Subcutaneous abdominal adipose tissue (tissue), 5 donors: ENCODE results near the gene DMAP1.

Experiments used
- H3K27ac ChIP-seq: one replicate; pipeline ENCODE4 v1.7.0; 2013; ENCODE audit warnings: low read depth, mild to moderate bottlenecking, inconsistent platforms, low read length, moderate library complexity
- H3K27me3 ChIP-seq, 5 donors: one replicate each; pipeline ENCODE4 v1.7.0; 2013; ENCODE audit warnings: low read length in 5 of 5, inconsistent platforms in 1 of 5; ENCODE audit not compliant: control insufficient read depth in 5 of 5, insufficient read depth in 4 of 5
- H3K36me3 ChIP-seq, 5 donors: one replicate each; pipeline ENCODE4 v1.7.0; 2013; ENCODE audit warnings: low read length in 5 of 5; ENCODE audit not compliant: control insufficient read depth in 5 of 5, insufficient read depth in 5 of 5
- H3K4me1 ChIP-seq, 5 donors: one replicate each; pipeline ENCODE4 v1.7.0; 2013; ENCODE audit warnings: low read length in 5 of 5, mild to moderate bottlenecking in 3 of 5, moderate library complexity in 1 of 5; ENCODE audit not compliant: control insufficient read depth in 5 of 5, insufficient read depth in 5 of 5
- H3K4me3 ChIP-seq, 5 donors: one replicate each; pipeline ENCODE4 v1.7.0; 2013; ENCODE audit warnings: low read length in 5 of 5, low read depth in 1 of 5
- H3K9ac ChIP-seq, 5 donors: one replicate each; pipeline ENCODE4 v1.7.0; 2013; ENCODE audit warnings: low read length in 5 of 5, mild to moderate bottlenecking in 4 of 5, moderate library complexity in 3 of 5
- H3K9me3 ChIP-seq, 5 donors: one replicate each; pipeline ENCODE4 v1.7.0; 2013; ENCODE audit warnings: low read length in 5 of 5; ENCODE audit not compliant: control insufficient read depth in 5 of 5
- donor health status: healthy.
- donor health status: healthy.
- donor health status: healthy.
- donor health status: healthy.
- donor health status: healthy.

DMAP1 gene

DNA sequence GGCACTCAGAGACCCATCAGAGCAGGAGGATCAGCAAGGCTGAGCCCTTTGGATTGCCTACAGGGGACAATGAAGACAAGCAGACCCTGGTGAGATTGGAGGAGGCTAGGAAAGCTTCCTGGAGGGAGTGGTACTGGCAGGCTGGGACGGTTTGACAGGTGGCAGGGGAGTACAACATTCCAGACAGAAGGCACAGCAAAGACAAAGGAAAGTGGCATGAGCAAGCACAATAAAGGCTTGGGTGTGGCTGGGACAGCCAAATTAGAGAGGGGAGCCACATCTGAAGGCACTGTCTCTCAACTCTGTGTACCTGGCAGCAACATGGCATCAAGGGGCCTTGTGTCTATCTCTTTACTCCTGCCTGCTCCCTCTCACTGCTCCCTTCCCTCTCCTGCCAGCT is 38.2 kb downstream of the DMAP1 start:
- H3K9me3 ChIP-seq = no peaks in the 10 kb centered on the region
- H3K27me3 ChIP-seq = no peaks in the 10 kb centered on the region
- no peak overlapping the region for H3K4me3 ChIP-seq
- no peak overlapping the region for H3K27ac ChIP-seq
- H3K4me1 ChIP-seq = no peaks in the 10 kb centered on the region
- H3K9ac ChIP-seq = no peak overlapping the region
- H3K36me3 ChIP-seq = peaks cover 0 to 49% (median 17%) of the 10 kb centered on the region in 5 donors

DNA sequence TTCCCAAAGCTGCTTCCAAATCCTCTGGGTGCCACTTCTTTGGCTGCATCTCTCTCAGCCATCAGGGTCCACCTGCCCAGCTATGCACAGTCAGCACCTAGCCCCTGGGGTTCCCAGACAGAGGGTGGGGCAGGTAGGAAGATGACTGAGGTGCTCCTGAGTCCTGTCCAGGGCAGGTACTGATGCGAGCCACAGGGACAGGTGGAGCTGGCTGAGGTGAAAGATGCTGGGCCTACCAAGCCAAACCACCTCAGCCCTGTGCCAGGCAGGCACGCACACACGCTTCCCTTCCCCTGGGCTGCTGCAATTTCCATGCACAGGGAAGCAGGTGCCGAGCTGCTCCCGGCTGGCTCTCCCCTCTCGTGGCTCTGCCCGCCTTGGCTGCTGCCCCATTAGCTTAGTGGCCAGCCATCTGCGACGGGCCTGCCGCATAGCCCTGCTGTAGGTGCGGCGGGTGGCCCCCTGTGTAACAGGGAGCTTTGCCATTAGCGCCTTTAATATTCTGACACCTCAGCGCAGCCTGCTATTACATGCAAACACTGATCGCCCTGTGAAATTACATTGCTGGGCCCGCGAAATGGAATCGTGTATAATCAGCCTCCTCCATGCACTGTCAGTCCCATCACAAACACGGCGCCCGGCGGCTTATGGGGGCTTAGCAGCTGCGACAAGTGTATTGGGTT is 38.9 kb downstream of the DMAP1 start:
- H3K9me3 ChIP-seq = no peaks in the 10 kb centered on the region
- H3K27ac ChIP-seq = no peak overlapping the region
- no peak overlapping the region for H3K4me3 ChIP-seq
- H3K27me3 ChIP-seq = no peaks in the 10 kb centered on the region
- peaks cover 0 to 47% (median 16%) of the 10 kb centered on the region in 5 donors for H3K36me3 ChIP-seq
- H3K4me1 ChIP-seq = no peaks in the 10 kb centered on the region
- no peak overlapping the region for H3K9ac ChIP-seq

DNA sequence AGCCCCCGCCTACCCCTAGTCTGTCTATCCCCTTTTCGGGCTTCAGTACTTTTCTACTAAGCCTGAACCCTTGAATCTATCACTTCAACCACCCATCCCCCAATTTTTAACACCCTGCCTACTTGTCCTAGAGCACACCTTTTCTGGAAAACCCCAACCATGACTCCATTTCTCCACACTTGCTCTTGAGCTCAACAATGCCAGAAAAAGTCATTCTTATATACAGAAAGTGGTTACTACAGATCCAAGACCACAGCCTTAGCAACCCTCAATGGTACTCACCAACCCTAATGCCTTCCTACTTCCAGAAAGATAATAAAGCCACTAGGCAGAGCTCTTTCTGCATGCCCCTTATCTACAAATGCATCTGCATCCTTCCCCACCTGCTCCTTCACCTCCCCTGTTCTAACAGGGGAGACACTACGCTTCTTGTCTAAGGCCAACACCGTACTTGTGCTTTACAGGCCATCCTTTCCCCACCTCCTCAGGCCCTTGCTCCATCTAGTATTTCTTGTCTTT is 41.2 kb downstream of the DMAP1 start:
- Histone ChIP-seq H3K9ac (no peak overlapping the region), H3K9me3 (no peaks in the 10 kb centered on the region), H3K4me1 (no peaks in the 10 kb centered on the region), H3K27me3 (no peaks in the 10 kb centered on the region), H3K4me3 (no peak overlapping the region), H3K27ac (no peak overlapping the region), H3K36me3 (peaks cover 0 to 39% (median 11%) of the 10 kb centered on the region in 5 donors)

- Histone ChIP-seq H3K27me3 (no peaks in the 10 kb centered on the region), H3K4me3 (no peak overlapping the region), H3K27ac (no peak overlapping the region), H3K4me1 (no peaks in the 10 kb centered on the region), H3K9me3 (no peaks in the 10 kb centered on the region), H3K9ac (no peak overlapping the region), H3K36me3 (peaks cover 0 to 23% (median 5%) of the 10 kb centered on the region in 5 donors)
Observed at GRCh38 chr1:44256762-44257554, 43.7 kb downstream of the DMAP1 start.

- Histone ChIP-seq H3K4me3 (no peak overlapping the region), H3K27ac (no peak overlapping the region), H3K36me3 (peaks cover 0 to 11% (median 5%) of the 10 kb centered on the region in 5 donors), H3K9me3 (no peaks in the 10 kb centered on the region), H3K4me1 (peaks cover 0 to 18% (median 16%) of the 10 kb centered on the region in 5 donors), H3K27me3 (no peaks in the 10 kb centered on the region), H3K9ac (no peak overlapping the region)
Observed at GRCh38 chr1:44259090-44259489, 45.8 kb downstream of the DMAP1 start.

GRCh38 chr1:44260792-44261170 is 47.5 kb downstream of the DMAP1 start:
- Histone ChIP-seq H3K27ac (no peak overlapping the region), H3K9me3 (no peaks in the 10 kb centered on the region), H3K4me1 (peaks cover 0 to 23% (median 21%) of the 10 kb centered on the region in 5 donors), H3K36me3 (peaks cover 0 to 11% (median 5%) of the 10 kb centered on the region in 5 donors), H3K4me3 (no peak overlapping the region), H3K27me3 (no peaks in the 10 kb centered on the region), H3K9ac (no peak overlapping the region)

DNA sequence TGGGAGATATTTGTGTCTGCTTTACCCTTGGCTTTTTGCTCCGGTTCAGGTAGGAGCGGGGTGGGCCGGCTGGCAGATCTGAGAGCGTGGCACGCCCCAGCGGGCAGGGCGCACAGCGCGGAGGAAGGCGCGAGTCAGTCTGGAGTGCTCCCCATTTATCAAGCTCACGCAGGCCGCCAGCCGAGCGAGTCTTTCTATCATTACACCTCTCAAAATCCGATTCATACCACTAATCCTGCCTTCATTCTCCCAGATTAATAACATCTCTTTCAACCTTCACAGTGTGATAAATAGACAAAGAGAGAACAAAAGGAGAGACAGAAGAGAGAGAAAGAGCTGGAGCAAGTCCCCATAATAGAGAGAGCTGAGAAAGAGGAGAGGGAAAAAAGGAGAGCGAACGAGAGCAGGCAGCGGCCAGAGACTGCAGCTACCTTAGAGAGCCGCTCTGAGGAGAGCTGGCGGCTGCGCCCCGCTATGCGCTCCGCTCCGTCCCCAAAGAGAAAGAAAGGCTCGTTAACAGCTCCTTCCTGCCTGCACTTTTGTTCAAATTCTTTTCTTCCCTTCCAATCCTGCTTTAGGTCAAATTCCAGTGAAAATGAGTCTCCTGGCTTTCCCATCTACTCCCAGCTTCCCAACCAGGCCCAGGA is 48.0 kb downstream of the DMAP1 start:
- Histone ChIP-seq H3K9ac (no peak overlapping the region), H3K4me1 (peaks cover 0 to 28% (median 25%) of the 10 kb centered on the region in 5 donors), H3K4me3 (no peak overlapping the region), H3K27me3 (no peaks in the 10 kb centered on the region), H3K36me3 (peaks cover 0 to 6% (median 5%) of the 10 kb centered on the region in 5 donors), H3K9me3 (no peaks in the 10 kb centered on the region), H3K27ac (no peak overlapping the region)

GRCh38 chr1:44261962-44262361 is 48.7 kb downstream of the DMAP1 start:
- Histone ChIP-seq H3K27ac (no peak overlapping the region), H3K36me3 (no peaks in the 10 kb centered on the region), H3K4me3 (no peak overlapping the region), H3K9ac (no peak overlapping the region), H3K27me3 (no peaks in the 10 kb centered on the region), H3K9me3 (no peaks in the 10 kb centered on the region), H3K4me1 (peaks cover 0 to 35% (median 29%) of the 10 kb centered on the region in 5 donors)

- Histone ChIP-seq H3K9me3 (no peaks in the 10 kb centered on the region), H3K4me1 (peaks cover 0 to 39% (median 29%) of the 10 kb centered on the region in 5 donors), H3K27me3 (no peaks in the 10 kb centered on the region), H3K9ac (no peak overlapping the region), H3K36me3 (no peaks in the 10 kb centered on the region), H3K27ac (no peak overlapping the region), H3K4me3 (no peak overlapping the region)
Observed at GRCh38 chr1:44262414-44262813, 49.1 kb downstream of the DMAP1 start.
